GM19351 (cell line): ENCODE results near the gene NR1H3.
A peak's percentile ranks its signal among the peaks of the same experiment; 100 is the strongest.

Source experiments
- ATAC-seq: cut with Tn5 transposase; IDR thresholded peaks from one replicate; pipeline ENCODE4 v1.9.1; 2021; ENCODE audit warnings: mild to moderate bottlenecking, moderate library complexity; ENCODE audit not compliant: unreplicated experiment

The NR1H3 gene

GRCh38 chr11:47269002-47269828 is 11.4 kb downstream of the NR1H3 start:
- peak; percentile 45 for ATAC-seq

GRCh38 chr11:47269829-47270305 is 12.1 kb downstream of the NR1H3 start, which contains the start of gene MADD:
MADD (plus strand) TSS chr11:47270133.
- ATAC-seq, result peak; percentile 75

GRCh38 chr11:47270331-47271271 is 12.8 kb downstream of the NR1H3 start:
- no peak for ATAC-seq

- ATAC-seq, result no peak
Observed at GRCh38 chr11:47271328-47271727, 13.5 kb downstream of the NR1H3 start.

- no peak for ATAC-seq
Observed at GRCh38 chr11:47271961-47272661, 14.3 kb downstream of the NR1H3 start.

- no peak for ATAC-seq
Observed at GRCh38 chr11:47272706-47273105, 14.9 kb downstream of the NR1H3 start.

- no peak for ATAC-seq
Observed at GRCh38 chr11:47274495-47275235, 16.9 kb downstream of the NR1H3 start.

GRCh38 chr11:47276923-47277322 is 19.1 kb downstream of the NR1H3 start:
- ATAC-seq, result no peak

- ATAC-seq, result no peak
Observed at GRCh38 chr11:47278058-47278457, 20.3 kb downstream of the NR1H3 start.

GRCh38 chr11:47278769-47279168 is 21.0 kb downstream of the NR1H3 start:
- ATAC-seq, result no peak

- no peak for ATAC-seq
Observed at GRCh38 chr11:47280099-47280498, 22.3 kb downstream of the NR1H3 start.

GRCh38 chr11:47280860-47281259 is 23.1 kb downstream of the NR1H3 start:
- ATAC-seq, result no peak

- ATAC-seq, result no peak
Observed at GRCh38 chr11:47282462-47282861, 24.7 kb downstream of the NR1H3 start.

GRCh38 chr11:47284151-47284550 is 26.4 kb downstream of the NR1H3 start:
- ATAC-seq, result no peak

GRCh38 chr11:47285969-47286770 is 28.4 kb downstream of the NR1H3 start:
- no peak for ATAC-seq

- no peak for ATAC-seq
Observed at GRCh38 chr11:47288066-47288465, 30.3 kb downstream of the NR1H3 start.

- no peak for ATAC-seq
Observed at GRCh38 chr11:47289856-47290255, 32.1 kb downstream of the NR1H3 start.

- ATAC-seq, result no peak
Observed at GRCh38 chr11:47295385-47295784, 37.6 kb downstream of the NR1H3 start.

- no peak for ATAC-seq
Observed at GRCh38 chr11:47296045-47296444, 38.2 kb downstream of the NR1H3 start.
